Esophagus muscularis mucosa (tissue), 4 donors: ENCODE measurements around the gene BCL11A.

Experiments
- CTCF ChIP-seq, 3 experiments: fragments of 200-600 bp in 2 of 3; fragments of 450-650 bp in 1 of 3; sonication (generic) in 2 of 3; IDR thresholded peaks; one replicate each; pipeline ENCODE4 v1.5.1; 2017 to 2019; ENCODE audit warnings: antibody characterized with exemption in 3 of 3, mild to moderate bottlenecking in 2 of 3, moderate library complexity in 1 of 3
- EP300 ChIP-seq: sonication (generic); formaldehyde crosslinking; IDR thresholded peaks from one replicate; pipeline ENCODE4 v1.6.1; 2017; ENCODE audit warnings: antibody characterized with exemption
- POLR2AphosphoS5 ChIP-seq, 2 donors: sonication (generic); formaldehyde crosslinking; IDR thresholded peaks; one replicate each; pipeline ENCODE4 v1.6.1; 2017; ENCODE audit warnings: antibody characterized with exemption in 2 of 2

- TF ChIP-seq CTCF (IDR thresholded peaks at IDR 0.05) (no peak), EP300 (no peak), POLR2AphosphoS5 (IDR thresholded peaks at IDR 0.05) (no peak)
Measured at GRCh38 chr2:60414495-60415138, 138.8 kb downstream of the BCL11A start.
